ENCODE data around the gene TMEM214. TPM values are rescaled to one million over a fixed set of nuclear protein-coding genes. Genes with fewer than 3 reads are reported as not detected.

Gene TMEM214
- total RNA-seq, 1 experiment from 2014 or later = 77.8 TPM

Other genes starting within 250 kb of the TMEM214 start
- 55.0 TPM for gene CENPA, start 246.9 kb upstream of the TMEM214 start, total RNA-seq (2021; ENCODE audit: unreplicated experiment)
- gene DPYSL5, start 184.8 kb upstream of the TMEM214 start, total RNA-seq (2021; ENCODE audit: unreplicated experiment) = 0.31 TPM
- 11.6 TPM for gene MAPRE3, start 62.3 kb upstream of the TMEM214 start, total RNA-seq (2021; ENCODE audit: unreplicated experiment)
- 55.6 TPM for gene AGBL5, start 18.7 kb downstream of the TMEM214 start, total RNA-seq (2021; ENCODE audit: unreplicated experiment)
- 219 TPM for gene OST4, start 38.7 kb downstream of the TMEM214 start, total RNA-seq (2021; ENCODE audit: unreplicated experiment)
- gene EMILIN1, start 45.6 kb downstream of the TMEM214 start, total RNA-seq (2021; ENCODE audit: unreplicated experiment) = 0.31 TPM
- 1.5 TPM for gene KHK, start 53.8 kb downstream of the TMEM214 start, total RNA-seq (2021; ENCODE audit: unreplicated experiment)
- gene CGREF1, start 86.2 kb downstream of the TMEM214 start, total RNA-seq (2021; ENCODE audit: unreplicated experiment) = 10.1 TPM
- gene ABHD1, start 90.8 kb downstream of the TMEM214 start, total RNA-seq (2021; ENCODE audit: unreplicated experiment) = 0.46 TPM
- 60.9 TPM for gene PREB, start 101.7 kb downstream of the TMEM214 start, total RNA-seq (2021; ENCODE audit: unreplicated experiment)
- gene PRR30, start 106.4 kb downstream of the TMEM214 start, total RNA-seq (2021; ENCODE audit: unreplicated experiment) = not detected
- 0.03 TPM for gene TCF23, start 116.0 kb downstream of the TMEM214 start, total RNA-seq (2021; ENCODE audit: unreplicated experiment)
- 111 TPM for gene ATRAID, start 179.1 kb downstream of the TMEM214 start, total RNA-seq (2021; ENCODE audit: unreplicated experiment)
- 74.5 TPM for gene SLC5A6, start 179.3 kb downstream of the TMEM214 start, total RNA-seq (2021; ENCODE audit: unreplicated experiment)
- 76.7 TPM for gene CAD, start 184.4 kb downstream of the TMEM214 start, total RNA-seq (2021; ENCODE audit: unreplicated experiment)
- 0.59 TPM for gene SLC30A3, start 230.1 kb downstream of the TMEM214 start, total RNA-seq (2021; ENCODE audit: unreplicated experiment)
- not detected for gene DNAJC5G, start 242.5 kb downstream of the TMEM214 start, total RNA-seq (2021; ENCODE audit: unreplicated experiment)
- gene TRIM54, start 249.5 kb downstream of the TMEM214 start, total RNA-seq (2021; ENCODE audit: unreplicated experiment) = 0.21 TPM